ENCODE data around the gene AVL9. TPM values are rescaled to one million over a fixed set of nuclear protein-coding genes. Genes with fewer than 3 reads are reported as not detected.

Gene AVL9
- 16.2 and 26.9 TPM in 2 replicates for total RNA-seq (ENCODE audit: low replicate concordance)

- H3K4me3 ChIP-seq (ENCODE audit: low read depth, low read length) = peak within 1 kb of the TSS; percentile 90
- no peak for TF ChIP-seq CTCF (IDR thresholded peaks at IDR 0.05; ENCODE audit: insufficient read depth, low read length)
- peak; percentile 90 for DNase-seq (ENCODE audit: low read depth)
These were observed at the start of gene AVL9 for GRCh38 chr7:32495298-32496051. Gene AVL9 (plus strand): TSS chr7:32495489. CDS start chr7:32495710, 221 bp downstream.

GRCh38 chr7:32447218-32447617 is 48.1 kb upstream of the AVL9 start:
- no peak for DNase-seq (ENCODE audit: low read depth)
- TF ChIP-seq CTCF (IDR thresholded peaks at IDR 0.05; ENCODE audit: insufficient read depth, low read length) = no peak
- H3K4me3 ChIP-seq (ENCODE audit: low read depth, low read length) = no peak overlapping the region

- DNase-seq (ENCODE audit: low read depth) = no peak
- no peak overlapping the region for H3K4me3 ChIP-seq (ENCODE audit: low read depth, low read length)
- TF ChIP-seq CTCF (IDR thresholded peaks at IDR 0.05; ENCODE audit: insufficient read depth, low read length) = no peak
These were observed 41.8 kb upstream of the AVL9 start for GRCh38 chr7:32453341-32454011.

GRCh38 chr7:32458025-32458424 is 37.3 kb upstream of the AVL9 start:
- TF ChIP-seq CTCF (IDR thresholded peaks at IDR 0.05; ENCODE audit: insufficient read depth, low read length) = no peak
- DNase-seq (ENCODE audit: low read depth) = no peak
- no peak overlapping the region for H3K4me3 ChIP-seq (ENCODE audit: low read depth, low read length)

- no peak for DNase-seq (ENCODE audit: low read depth)
- TF ChIP-seq CTCF (IDR thresholded peaks at IDR 0.05; ENCODE audit: insufficient read depth, low read length) = no peak
- no peak overlapping the region for H3K4me3 ChIP-seq (ENCODE audit: low read depth, low read length)
These were observed 35.5 kb upstream of the AVL9 start for GRCh38 chr7:32459788-32460187.

GRCh38 chr7:32461484-32461883 is 33.8 kb upstream of the AVL9 start:
- no peak overlapping the region for H3K4me3 ChIP-seq (ENCODE audit: low read depth, low read length)
- no peak for DNase-seq (ENCODE audit: low read depth)
- no peak for TF ChIP-seq CTCF (IDR thresholded peaks at IDR 0.05; ENCODE audit: insufficient read depth, low read length)

Data from fibroblast of the aortic adventitia (primary cell).